Fibroblast of pulmonary artery (primary cell): Measurements from ENCODE around the gene ZNRF3.
"Not testable (repeated sequence)": the region's sequence is repeated elsewhere in the genome, so short reads cannot be mapped to it uniquely, and the experiment has no call there.

ENCODE experiments used
- DNase-seq: peaks from one replicate; pipeline ENCODE4 v3.0.0-alpha.2; 2010; ENCODE audit warnings: low read depth
- H3K4me3 ChIP-seq: replicated peaks from 2 replicates; pipeline ENCODE4 v1.5.1; 2011; ENCODE audit warnings: low read depth, mild to moderate bottlenecking, control low read depth, low read length, moderate library complexity
- TF ChIP-seq, protein P1 (sequence below): IDR thresholded peaks from 2 replicates; pipeline ENCODE4 v1.5.1; 2011; ENCODE audit warnings: mild to moderate bottlenecking, control low read depth, low read length, inconsistent platforms; ENCODE audit errors: missing control alignments

ZNRF3 gene

DNA sequence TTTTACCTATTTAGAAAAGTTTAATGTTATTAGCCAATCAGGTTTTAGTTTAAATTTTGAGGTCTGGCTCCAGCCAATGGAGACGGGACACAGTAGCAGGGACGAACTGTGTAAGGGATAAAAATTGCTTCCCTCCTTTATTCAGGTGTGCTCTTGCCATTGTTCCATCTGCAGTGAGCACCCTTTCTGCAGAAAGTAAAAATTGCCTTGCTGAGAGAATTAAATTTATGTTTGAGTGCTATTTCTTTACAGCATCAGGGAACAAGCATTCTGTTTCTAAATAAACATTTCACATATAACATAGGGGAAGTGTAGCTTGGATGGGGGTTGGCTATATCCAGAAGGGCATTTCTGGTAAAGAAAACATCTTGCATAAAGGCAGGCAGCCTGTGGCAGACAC lies 36.4 kb upstream of the ZNRF3 start:
- no peak for DNase-seq
- H3K4me3 ChIP-seq = no peak overlapping the region
- TF ChIP-seq, protein P1, sequence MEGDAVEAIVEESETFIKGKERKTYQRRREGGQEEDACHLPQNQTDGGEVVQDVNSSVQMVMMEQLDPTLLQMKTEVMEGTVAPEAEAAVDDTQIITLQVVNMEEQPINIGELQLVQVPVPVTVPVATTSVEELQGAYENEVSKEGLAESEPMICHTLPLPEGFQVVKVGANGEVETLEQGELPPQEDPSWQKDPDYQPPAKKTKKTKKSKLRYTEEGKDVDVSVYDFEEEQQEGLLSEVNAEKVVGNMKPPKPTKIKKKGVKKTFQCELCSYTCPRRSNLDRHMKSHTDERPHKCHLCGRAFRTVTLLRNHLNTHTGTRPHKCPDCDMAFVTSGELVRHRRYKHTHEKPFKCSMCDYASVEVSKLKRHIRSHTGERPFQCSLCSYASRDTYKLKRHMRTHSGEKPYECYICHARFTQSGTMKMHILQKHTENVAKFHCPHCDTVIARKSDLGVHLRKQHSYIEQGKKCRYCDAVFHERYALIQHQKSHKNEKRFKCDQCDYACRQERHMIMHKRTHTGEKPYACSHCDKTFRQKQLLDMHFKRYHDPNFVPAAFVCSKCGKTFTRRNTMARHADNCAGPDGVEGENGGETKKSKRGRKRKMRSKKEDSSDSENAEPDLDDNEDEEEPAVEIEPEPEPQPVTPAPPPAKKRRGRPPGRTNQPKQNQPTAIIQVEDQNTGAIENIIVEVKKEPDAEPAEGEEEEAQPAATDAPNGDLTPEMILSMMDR = no peak

DNA sequence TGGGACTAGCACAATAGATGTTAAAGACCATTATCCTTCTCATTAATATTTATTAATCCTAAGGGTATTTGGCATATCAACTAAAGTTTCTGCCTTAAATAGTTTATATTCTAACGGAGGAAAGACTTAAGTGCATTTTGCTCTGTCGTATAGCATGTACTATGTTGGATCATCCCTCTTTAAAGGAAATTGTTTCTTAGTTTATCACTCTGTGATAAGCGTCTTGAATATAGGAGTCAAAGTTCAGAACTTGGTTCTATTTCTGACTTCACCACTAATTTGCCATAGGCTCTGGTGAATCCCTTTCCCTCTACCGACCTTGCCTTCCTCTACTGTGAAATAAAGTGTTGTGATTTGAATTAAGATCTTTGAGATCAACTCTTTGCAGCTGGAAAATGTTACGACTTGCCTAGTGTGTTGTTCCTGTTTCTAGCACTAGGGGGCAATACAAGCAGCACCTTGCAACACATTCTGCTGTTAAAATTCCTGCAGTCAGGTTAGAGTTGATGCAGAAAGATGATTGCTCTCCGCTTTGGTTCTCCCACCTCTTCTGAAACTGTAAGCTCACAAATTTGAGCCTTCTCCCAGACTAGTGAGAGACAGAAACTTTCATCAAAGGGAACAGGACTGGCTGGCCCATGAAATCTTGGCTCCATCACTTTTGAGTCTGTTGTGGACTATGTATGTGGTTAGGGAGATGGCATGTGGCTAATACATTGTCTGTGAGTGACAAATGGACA lies 27.8 kb upstream of the ZNRF3 start:
- H3K4me3 ChIP-seq = no peak overlapping the region
- DNase-seq = peak; percentile 85
- TF ChIP-seq, protein P1 = peak; percentile 96

DNA sequence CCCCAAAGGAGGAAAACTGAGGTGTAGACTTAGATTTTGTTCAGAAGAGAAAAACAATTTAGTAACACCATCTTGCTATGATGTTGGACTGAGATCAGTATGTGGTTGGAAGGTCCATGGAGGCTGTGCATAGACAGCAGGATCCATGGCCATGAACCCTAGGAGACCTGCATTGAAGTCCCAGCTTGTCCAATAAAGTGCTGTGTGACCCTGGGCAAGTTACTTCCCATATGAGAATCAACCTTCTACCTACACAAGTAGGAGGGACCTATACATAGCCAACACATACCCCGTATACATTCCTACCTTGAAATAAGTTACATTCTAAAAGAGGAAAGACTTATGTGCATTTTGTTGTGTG lies 27.3 kb upstream of the ZNRF3 start:
- no peak overlapping the region for H3K4me3 ChIP-seq
- TF ChIP-seq, protein P1 = no peak
- DNase-seq = no peak

DNA sequence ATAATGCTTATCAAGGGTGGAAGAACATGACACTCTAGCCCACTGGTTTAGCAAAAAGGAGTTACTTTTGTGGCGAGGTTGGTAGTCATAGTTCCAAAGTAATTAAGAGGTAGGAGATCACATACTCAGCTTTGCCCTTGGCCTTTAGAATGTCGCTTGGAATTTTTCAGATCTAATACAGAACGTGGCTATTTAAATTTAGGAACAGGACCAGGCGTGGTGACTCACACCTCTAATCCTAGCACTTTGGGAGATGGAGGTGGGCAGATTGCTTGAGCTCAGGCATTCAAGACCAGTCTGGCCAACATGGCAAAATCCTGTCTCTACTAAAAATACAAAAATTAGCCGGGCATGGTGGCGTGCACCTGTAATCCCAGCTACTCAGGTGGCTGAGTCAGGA lies 26.1 kb upstream of the ZNRF3 start:
- TF ChIP-seq, protein P1 = no peak
- DNase-seq = no peak
- no peak overlapping the region for H3K4me3 ChIP-seq

DNA sequence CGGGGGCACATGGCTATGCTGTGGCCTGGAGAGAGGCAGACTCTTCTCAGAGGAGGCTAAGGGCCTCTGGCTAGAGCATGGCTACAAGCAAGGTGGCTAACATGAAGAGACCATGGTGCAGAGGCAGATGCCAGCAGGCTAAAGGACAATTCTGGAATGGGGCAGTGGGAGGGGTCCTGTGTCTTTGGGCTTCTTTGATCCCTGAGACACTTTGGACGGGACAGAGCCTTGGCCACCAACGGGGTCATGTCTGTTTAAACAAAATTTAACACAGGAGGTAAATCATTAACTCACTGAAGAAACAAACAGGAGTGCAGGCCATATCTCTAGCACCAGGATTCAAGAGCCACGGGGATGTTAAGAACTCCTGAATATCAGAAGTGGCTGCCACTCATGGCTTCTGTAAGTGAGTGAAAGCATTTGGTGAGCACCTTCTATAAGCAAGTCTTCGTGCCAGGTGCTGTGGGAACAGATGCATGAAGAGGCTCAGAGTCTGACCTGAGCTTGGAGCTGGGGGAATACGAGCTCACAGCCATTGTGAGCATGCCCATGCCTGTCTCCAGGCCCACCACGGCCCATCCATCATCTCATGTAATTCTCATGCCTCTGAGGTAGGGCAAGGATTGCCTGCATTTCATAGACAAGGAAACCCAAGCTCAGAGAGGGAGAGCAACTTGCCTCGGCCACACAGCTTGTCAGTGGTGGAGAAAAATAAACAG lies 18.3 kb upstream of the ZNRF3 start:
- DNase-seq = no peak
- TF ChIP-seq, protein P1 = no peak
- no peak overlapping the region for H3K4me3 ChIP-seq

DNA sequence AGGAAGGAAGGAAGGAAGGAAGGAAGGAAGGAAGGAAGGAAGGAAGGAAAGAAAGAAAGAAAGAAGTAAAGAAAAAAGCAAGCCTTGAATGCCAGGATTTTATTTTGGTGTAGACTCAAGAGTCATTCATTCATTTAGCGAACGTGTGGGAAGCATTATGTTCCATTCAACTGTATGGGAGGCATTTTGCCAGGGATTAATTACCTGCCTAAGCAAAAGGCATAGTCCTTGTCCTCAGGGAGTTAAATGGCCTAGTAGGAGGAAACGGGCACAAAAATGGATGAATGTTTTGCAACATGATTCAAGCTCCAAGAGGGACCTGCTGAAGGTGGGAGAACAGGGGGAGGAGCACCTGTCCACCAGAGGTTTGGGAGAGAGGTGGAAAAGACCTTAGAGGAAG lies 16.2 kb upstream of the ZNRF3 start:
- no peak overlapping the region for H3K4me3 ChIP-seq
- TF ChIP-seq, protein P1 = no peak
- no peak for DNase-seq

DNA sequence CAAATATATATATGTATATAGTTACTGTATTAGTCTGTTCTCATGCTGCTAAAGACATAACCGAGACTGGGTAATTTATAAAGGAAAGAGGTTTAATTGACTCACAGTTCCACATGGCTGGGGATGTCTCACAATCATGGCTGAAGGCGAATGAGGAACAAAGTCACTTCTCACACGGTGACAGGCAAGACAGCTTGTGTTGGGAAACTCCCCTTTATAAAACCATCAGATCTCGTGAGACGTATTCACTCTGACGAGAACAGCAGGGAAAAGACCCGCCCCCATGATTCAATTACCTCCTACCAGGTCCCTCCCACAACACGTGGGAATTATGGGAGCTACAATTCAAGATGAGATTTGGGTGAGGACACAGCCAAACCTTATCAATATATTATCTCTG lies 15.0 kb upstream of the ZNRF3 start:
- H3K4me3 ChIP-seq, DNase-seq: not testable (repeated sequence)
